Astrocyte of the spinal cord (primary cell): ENCODE results near the gene MSMP.

Experiments used
- DNase-seq: peaks from one replicate; pipeline ENCODE4 v3.0.0; 2011; ENCODE audit warnings: low read depth, low spot score
- H3K4me3 ChIP-seq: 2 replicates; pipeline ENCODE4 v1.5.1; 2011; ENCODE audit warnings: low read depth, mild to moderate bottlenecking, low read length, moderate library complexity
- CTCF ChIP-seq: IDR thresholded peaks from 2 replicates; pipeline ENCODE4 v1.5.1; 2012; ENCODE audit warnings: low read depth, mild to moderate bottlenecking, low read length, inconsistent platforms
- in situ Hi-C: cut with HindIII; loops from 2 replicates; pipeline ENCODE4 v1.10.0; 2017; ENCODE audit warnings: low sequenced_read_pairs

Gene MSMP

DNA sequence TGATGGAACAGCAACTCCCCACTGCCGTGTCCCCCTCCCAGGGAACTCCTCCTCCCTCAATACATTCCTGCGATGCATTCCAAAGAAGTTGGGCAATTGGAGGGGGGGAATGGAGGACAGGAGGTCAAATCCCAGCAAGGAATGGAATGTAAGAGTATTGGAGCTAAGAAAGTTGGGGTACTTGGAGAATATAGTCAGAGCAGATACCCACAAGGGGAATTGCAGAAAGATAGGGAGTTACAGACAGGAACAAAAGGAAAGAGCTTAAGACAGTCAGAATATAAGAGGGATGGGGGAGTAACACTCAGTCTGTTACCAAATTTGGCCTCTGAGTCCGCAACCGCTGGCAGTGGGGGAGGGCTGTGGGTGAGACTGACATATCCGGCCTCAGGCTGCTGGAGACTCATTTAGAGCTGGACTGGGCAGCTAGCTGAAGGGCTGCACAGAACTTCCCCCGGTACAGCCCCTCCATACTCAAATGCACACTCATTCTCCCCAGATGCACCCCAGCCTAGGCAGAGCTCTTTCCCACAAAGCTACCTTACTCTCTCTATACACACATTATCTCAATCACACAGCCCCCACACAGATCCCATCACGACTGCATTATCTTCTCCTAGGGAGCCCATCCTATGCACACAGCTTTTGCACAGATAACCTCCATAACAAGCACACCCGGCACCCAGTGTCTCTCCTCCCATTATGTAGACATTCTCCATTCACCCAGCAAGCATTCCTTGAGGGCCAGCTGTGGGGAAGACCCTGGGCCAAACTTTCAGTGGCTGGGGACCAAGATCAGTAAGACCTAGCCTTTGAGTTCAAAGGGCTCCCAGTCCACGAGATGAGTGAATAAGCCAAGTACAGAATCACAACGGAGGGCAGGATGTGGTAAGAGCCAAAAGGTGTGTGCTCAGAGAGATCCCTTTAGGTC, 25.8 kb downstream of the MSMP start:
- DNase-seq, result peak; percentile 87
- in situ Hi-C loops, result no loop called here
- peak overlapping the region; percentile 38 for H3K4me3 ChIP-seq
- TF ChIP-seq CTCF, result no peak

DNA sequence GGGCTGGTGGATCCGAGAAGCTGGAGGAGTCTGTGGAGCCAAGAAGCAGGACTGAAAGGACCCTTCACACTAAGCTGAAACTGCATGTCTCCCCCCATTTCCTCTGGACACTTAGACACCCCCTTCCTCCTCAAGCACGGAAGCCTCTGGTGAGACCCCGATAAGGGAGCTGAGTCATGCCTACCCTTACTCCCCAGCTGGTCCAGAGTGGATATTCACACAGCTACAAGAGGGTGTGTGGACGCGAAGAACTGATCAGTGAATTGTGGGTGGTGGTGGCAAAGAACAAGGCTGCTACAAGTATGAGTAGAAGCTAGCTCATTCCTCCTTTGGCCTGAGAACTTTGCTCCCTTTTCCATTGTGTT, 26.4 kb downstream of the MSMP start:
- no peak for TF ChIP-seq CTCF
- H3K4me3 ChIP-seq, result peak overlapping the region; percentile 38
- in situ Hi-C loops, result no loop called here
- no peak for DNase-seq

- H3K4me3 ChIP-seq, result no peak overlapping the region
- TF ChIP-seq CTCF, result peak; percentile 18
- in situ Hi-C loops, result no loop called here
- DNase-seq, result peak; percentile 48
These were observed 27.1 kb downstream of the MSMP start for GRCh38 chr9:35726931-35727330.

GRCh38 chr9:35725362-35725761, 28.7 kb downstream of the MSMP start:
- TF ChIP-seq CTCF, result no peak
- in situ Hi-C loops, result no loop called here
- no peak for DNase-seq
- H3K4me3 ChIP-seq, result no peak overlapping the region

DNA sequence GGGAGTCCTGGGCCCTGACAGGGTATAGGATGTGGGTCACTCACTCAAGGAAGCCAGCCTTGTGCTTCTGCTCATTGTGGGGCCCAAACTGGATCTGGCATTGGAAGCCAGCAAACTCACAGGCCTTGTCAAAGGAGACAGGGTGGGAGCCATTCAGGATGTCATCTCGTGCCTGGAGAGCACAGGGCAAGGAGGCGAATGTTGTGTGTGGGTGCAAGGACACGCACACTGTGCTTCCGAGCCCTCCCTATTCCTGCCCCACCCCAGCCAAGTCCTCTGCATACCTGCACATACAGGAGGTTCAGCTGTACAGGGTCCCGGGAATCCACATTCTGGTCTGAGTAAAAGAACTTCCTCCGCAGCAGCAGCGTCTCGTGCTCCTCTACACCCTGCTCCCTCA, 30.2 kb downstream of the MSMP start:
- no peak for TF ChIP-seq CTCF

DNA sequence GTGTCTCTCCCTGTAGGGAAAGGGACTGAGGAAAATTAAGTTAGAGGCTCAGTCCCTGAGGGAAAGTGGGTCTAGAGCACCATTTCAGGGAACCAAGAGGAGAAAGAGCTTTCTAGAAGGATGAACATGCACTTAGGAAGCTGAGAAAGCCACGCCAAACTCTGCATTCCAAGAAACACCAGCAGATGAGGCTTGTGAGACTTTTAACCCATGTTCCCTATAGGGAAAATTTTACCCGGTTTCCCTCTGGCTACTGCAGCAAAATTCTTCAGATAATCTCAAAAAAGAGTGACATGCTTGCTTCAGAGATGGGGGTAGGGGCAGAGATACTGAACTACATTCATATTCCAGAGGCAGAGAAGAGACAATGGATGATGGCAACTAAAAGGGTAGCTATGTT, 30.6 kb downstream of the MSMP start:
- H3K4me3 ChIP-seq, result no peak overlapping the region
- TF ChIP-seq CTCF, result no peak
- DNase-seq, result no peak
- in situ Hi-C loops, result no loop called here

More for the DNA sequence above, 30.2 kb downstream of the MSMP start:
- in situ Hi-C loops, result no loop called here
- DNase-seq, result no peak
- H3K4me3 ChIP-seq, result no peak overlapping the region
